Stimulated activated CD8-positive, alpha-beta memory T cell treated with anti-CD3 and anti-CD28 coated beads, Interleukin-12 subunit alpha, Interleukin-12 subunit beta, amount 100 ng/mL, for 24 hours (primary cell): ENCODE results near the gene SPON2.

Source experiments
- DNase-seq: peaks from one replicate; pipeline ENCODE4 v3.0.0-alpha.2; 2020; ENCODE audit errors: extremely low read depth

Gene SPON2

GRCh38 chr4:1172228-1172851 is at the start of gene SPON2:
SPON2 (minus strand) TSS chr4:1172583.
- DNase-seq, result no peak

- no peak for DNase-seq
These were observed 48.9 kb upstream of the SPON2 start for GRCh38 chr4:1221155-1221870.

GRCh38 chr4:1220566-1220965 is 48.2 kb upstream of the SPON2 start:
- no peak for DNase-seq

- no peak for DNase-seq
These were observed 47.2 kb upstream of the SPON2 start for GRCh38 chr4:1219566-1219950.

- no peak for DNase-seq
These were observed 46.5 kb upstream of the SPON2 start for GRCh38 chr4:1218634-1219565.

- no peak for DNase-seq
These were observed 45.0 kb upstream of the SPON2 start for GRCh38 chr4:1217366-1217765.

GRCh38 chr4:1216869-1217294 is 44.5 kb upstream of the SPON2 start:
- DNase-seq, result no peak

GRCh38 chr4:1216076-1216614 is 43.8 kb upstream of the SPON2 start:
- DNase-seq, result no peak

GRCh38 chr4:1215141-1216075 is 43.0 kb upstream of the SPON2 start:
- DNase-seq, result no peak

GRCh38 chr4:1214101-1215095 is 42.0 kb upstream of the SPON2 start:
- DNase-seq, result no peak

- no peak for DNase-seq
These were observed 41.1 kb upstream of the SPON2 start for GRCh38 chr4:1213336-1213995.

GRCh38 chr4:1212546-1213335 is 40.4 kb upstream of the SPON2 start:
- no peak for DNase-seq

GRCh38 chr4:1211891-1212545 is 39.6 kb upstream of the SPON2 start:
- no peak for DNase-seq

- DNase-seq, result no peak
These were observed 39.0 kb upstream of the SPON2 start for GRCh38 chr4:1211371-1211770.

- DNase-seq, result no peak
These were observed 38.6 kb upstream of the SPON2 start for GRCh38 chr4:1210971-1211370.

GRCh38 chr4:1210241-1210841 is 38.0 kb upstream of the SPON2 start:
- DNase-seq, result no peak

- DNase-seq, result no peak
These were observed 37.4 kb upstream of the SPON2 start for GRCh38 chr4:1209821-1210220.
